Mesothelial cell of epicardium (in vitro differentiated cells): ENCODE results near the gene DYNLT1. TPM values are rescaled to one million over a fixed set of nuclear protein-coding genes. Genes with fewer than 3 reads are reported as not detected.
A peak's percentile ranks its signal among the peaks of the same experiment; 100 is the strongest.

Experiments
- DNase-seq, 2 experiments: peaks; one replicate each; pipeline ENCODE4 v3.0.0; 2021; ENCODE audit warnings: low spot score in 2 of 2; ENCODE audit not compliant: unreplicated experiment in 2 of 2
- H3K27ac Mint-ChIP-seq: 2 replicates; pipeline ENCODE4 v1.8.0; 2021; ENCODE audit warnings: mixed read lengths
- H3K27me3 Mint-ChIP-seq: 2 replicates; pipeline ENCODE4 v1.8.0; 2021; ENCODE audit warnings: low read depth, mixed read lengths
- H3K36me3 Mint-ChIP-seq: 2 replicates; pipeline ENCODE4 v1.8.0; 2021; ENCODE audit warnings: mixed read lengths
- H3K4me1 Mint-ChIP-seq: 2 replicates; pipeline ENCODE4 v1.8.0; 2021; ENCODE audit warnings: mixed read lengths
- H3K4me3 Mint-ChIP-seq: 2 replicates; pipeline ENCODE4 v1.8.0; 2021; ENCODE audit warnings: mild to moderate bottlenecking, moderate library complexity, mixed read lengths
- H3K9me3 Mint-ChIP-seq: 2 replicates; pipeline ENCODE4 v1.8.0; 2021; ENCODE audit warnings: mixed read lengths
- CTCF ChIP-seq: fragments of 200-600 bp; sonication (generic); IDR thresholded peaks from one replicate; pipeline ENCODE4 v1.5.0; 2021; ENCODE audit warnings: antibody characterized with exemption; ENCODE audit not compliant: unreplicated experiment
- total RNA-seq: library from RNA; stranded (reverse); gene quantifications from 3 replicates; pipeline ENCODE4 v1.2.1, GENCODE V29; 2021

DYNLT1 gene
- total RNA-seq, 1 donor from 2014 or later = 142 TPM

GRCh38 chr6:158648682-158649131 is 4.2 kb upstream of the DYNLT1 start:
- peaks cover 42% of the 10 kb centered on the region for H3K4me1 Mint-ChIP-seq
- H3K27me3 Mint-ChIP-seq = no peaks in the 10 kb centered on the region
- TF ChIP-seq CTCF = no peak
- H3K27ac Mint-ChIP-seq = no peak overlapping the region
- H3K4me3 Mint-ChIP-seq = no peak overlapping the region
- DNase-seq = no peak
- no peaks in the 10 kb centered on the region for H3K36me3 Mint-ChIP-seq
- H3K9me3 Mint-ChIP-seq = no peaks in the 10 kb centered on the region

GRCh38 chr6:158647501-158647900 is 3.0 kb upstream of the DYNLT1 start:
- Mint-ChIP-seq H3K4me1 (peaks cover 49% of the 10 kb centered on the region), H3K36me3 (no peaks in the 10 kb centered on the region), H3K27ac (peak overlapping the region; percentile 48), H3K27me3 (no peaks in the 10 kb centered on the region), H3K9me3 (no peaks in the 10 kb centered on the region), H3K4me3 (no peak overlapping the region)
- DNase-seq = no peak
- TF ChIP-seq CTCF = no peak

- H3K27me3 Mint-ChIP-seq = no peaks in the 10 kb centered on the region
- no peak for TF ChIP-seq CTCF
- H3K36me3 Mint-ChIP-seq = peaks cover 4% of the 10 kb centered on the region
- peak overlapping the region; percentile 82 for H3K4me3 Mint-ChIP-seq
- H3K9me3 Mint-ChIP-seq = no peaks in the 10 kb centered on the region
- peak overlapping the region; percentile 97 for H3K27ac Mint-ChIP-seq
- no peak for DNase-seq
- H3K4me1 Mint-ChIP-seq = peaks cover 58% of the 10 kb centered on the region
Observed at GRCh38 chr6:158646023-158646910, 1.7 kb upstream of the DYNLT1 start.

GRCh38 chr6:158645064-158646022 is 800 bp upstream of the DYNLT1 start:
- Mint-ChIP-seq H3K27ac (peak overlapping the region; percentile 97), H3K9me3 (no peaks in the 10 kb centered on the region), H3K4me1 (peaks cover 67% of the 10 kb centered on the region), H3K4me3 (peak overlapping the region; percentile 82), H3K27me3 (no peaks in the 10 kb centered on the region), H3K36me3 (peaks cover 8% of the 10 kb centered on the region)
- no peak for TF ChIP-seq CTCF
- no peak for DNase-seq

GRCh38 chr6:158643836-158644230 is 710 bp downstream of the DYNLT1 start:
- H3K27me3 Mint-ChIP-seq = no peaks in the 10 kb centered on the region
- H3K9me3 Mint-ChIP-seq = no peaks in the 10 kb centered on the region
- H3K36me3 Mint-ChIP-seq = peaks cover 13% of the 10 kb centered on the region
- peak overlapping the region; percentile 98 for H3K4me3 Mint-ChIP-seq
- TF ChIP-seq CTCF = no peak
- H3K27ac Mint-ChIP-seq = peak overlapping the region; percentile 99
- DNase-seq = no peak
- peaks cover 67% of the 10 kb centered on the region for H3K4me1 Mint-ChIP-seq
